NK-92 (cell line): ENCODE data around the gene PRRT4.

Source experiments
- DNase-seq: peaks from one replicate; lab custom pipeline; 2025; ENCODE audit not compliant: unreplicated experiment; lab: John Stamatoyannopoulos, UW

Gene PRRT4

DNA sequence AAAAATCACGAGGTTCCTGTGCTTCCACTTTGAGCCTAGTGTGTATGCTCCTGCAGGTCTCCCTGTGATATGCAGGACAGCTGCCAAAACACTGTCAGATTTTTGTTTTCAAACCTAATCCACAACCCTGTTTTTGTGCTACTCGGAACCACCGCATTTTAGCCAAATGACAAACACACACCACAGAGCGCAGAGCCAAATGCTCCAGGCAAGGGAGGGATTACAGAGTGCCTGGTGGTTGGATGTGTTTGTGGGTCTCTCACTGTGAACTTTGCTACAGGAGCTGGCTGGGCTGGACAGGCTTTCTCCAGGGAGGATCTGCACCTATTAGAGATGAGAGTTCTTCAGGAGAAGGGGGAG lies 12.0 kb downstream of the PRRT4 start:
- no peak for DNase-seq

DNA sequence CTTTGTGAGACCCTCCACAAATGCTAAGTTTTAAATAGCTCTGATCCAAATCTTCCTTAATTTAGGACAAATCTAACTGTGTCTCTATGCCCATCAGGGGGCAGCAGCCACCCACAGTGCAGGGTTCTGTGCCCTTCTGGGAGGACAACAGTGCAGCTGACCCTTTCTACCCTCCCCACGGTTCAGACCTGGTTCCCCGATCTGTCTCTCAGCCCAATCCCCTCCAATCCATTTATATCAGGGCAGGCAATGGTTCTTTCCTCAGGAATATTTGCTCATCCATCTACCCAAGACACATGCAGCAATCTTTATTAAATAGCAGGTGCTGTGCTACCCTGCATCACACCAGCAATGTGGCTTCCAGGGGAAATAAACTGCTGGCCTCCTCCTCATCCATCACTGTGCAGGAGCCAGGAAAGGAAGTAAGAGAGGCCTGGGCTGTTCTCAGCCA lies 13.8 kb downstream of the PRRT4 start:
- no peak for DNase-seq

DNA sequence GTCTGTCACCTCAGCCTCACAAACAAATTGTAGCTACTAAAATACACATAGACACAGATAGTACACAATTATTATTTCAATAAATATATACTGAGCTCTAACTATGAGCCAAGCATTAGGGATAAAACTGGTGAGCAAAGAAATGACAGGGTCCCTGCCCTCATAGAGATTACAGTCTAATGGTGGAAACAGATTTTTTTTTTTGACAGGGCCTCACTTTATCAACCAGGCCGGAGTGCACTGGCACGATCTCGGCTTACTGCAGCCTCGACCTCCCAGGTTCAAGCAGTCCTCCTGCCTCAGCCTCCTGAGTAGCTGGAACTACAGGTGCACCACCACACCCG lies 17.1 kb downstream of the PRRT4 start:
- DNase-seq, result no peak

DNA sequence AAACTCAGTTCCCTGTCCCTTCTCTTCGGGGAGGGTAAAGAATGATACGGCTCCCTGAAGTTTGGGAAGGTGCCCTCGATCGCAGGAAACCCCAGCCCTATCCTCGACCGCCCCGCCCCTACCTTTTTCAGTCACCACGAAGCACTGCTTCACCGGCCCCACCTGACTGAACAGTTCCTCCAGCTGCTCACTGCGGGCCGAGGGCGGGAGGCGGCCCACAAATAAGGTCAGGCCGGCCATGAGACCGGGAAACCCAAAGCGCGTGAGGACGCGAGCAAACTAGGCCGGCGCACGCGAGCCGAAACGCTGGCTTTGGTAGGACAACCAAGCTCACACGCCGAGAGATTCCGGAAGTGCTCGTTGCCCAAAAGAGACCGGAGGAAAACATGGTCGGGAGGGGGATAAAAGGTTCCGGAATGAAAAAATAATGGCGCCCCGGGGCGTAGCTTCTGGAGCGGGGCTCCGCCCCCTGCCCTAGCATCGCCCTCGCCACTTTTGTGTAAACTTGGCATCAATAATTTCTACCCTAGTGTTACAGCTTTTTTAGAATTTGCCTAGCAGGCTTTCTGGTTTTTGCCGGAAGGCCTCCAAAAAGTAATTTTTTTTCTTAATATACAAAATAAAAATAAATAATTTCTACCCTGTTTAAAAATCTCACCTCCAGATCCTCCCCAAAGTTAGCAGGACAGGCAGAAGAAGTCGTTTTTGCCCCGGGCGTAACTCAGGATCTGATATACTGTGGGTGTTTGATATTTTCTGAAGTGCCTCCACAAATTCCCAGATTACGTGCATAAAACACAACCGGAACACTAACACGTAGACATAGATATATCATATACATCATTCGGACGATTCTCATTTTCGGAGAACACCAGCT lies 17.7 kb downstream of the PRRT4 start, which contains the start of gene RBM28:
Gene RBM28 (minus strand): TSS at position 355 of the 877 bp plus-strand sequence. CDS start 115 bp downstream, at position 240.
- DNase-seq, result no peak

DNA sequence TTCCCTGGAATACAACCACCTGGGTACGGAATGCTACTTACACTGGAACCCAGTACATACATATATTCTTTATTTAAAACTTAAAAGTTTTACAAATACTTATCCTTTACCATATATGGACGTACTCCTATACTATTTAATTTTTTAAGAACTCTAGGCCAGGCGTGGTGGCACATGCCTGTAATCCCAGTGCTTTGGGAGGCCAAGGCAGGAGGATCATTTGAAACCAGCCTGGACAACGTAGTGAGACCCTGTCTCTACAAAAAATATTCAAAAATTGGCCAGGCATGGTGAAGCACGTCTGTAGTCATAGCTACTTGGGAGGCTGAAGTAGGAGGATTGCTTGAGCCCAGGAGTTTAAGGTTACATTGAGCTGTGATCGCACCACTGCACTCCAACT lies 19.8 kb downstream of the PRRT4 start:
- DNase-seq, result no peak

DNA sequence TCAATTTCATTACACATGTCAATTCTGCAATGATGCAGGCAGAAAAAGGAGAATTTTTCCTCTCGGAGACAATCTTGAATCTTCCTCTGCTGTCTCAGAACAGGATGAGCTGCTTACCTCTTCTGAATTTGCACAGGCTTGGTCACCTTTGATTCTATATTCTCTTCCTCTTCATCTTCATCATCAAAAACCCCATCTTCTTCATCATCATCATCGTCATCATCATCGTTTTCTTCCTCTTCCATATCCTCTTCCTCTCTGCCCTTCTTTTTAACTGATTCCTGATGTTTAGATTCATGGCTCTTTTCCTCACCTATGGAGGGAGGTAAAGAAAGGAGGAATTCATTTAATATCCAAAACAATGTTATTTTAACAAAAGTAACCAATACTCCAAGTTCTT lies 25.8 kb downstream of the PRRT4 start:
- DNase-seq, result no peak

DNA sequence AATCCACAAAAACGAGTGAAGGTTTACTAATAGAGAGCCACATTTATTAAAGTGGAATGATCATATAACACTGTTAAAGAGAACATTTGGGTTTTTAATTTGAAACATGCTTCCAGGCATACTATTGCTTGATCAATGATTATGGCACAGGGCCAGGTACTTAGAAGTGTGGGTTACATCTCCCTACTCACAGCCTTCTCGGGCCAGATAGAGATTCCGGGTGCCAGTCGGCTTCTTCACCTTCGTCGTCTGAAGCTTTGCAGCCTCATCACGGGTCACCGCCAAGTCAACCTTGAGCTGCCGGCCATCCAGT lies 37.2 kb downstream of the PRRT4 start:
- no peak for DNase-seq

DNA sequence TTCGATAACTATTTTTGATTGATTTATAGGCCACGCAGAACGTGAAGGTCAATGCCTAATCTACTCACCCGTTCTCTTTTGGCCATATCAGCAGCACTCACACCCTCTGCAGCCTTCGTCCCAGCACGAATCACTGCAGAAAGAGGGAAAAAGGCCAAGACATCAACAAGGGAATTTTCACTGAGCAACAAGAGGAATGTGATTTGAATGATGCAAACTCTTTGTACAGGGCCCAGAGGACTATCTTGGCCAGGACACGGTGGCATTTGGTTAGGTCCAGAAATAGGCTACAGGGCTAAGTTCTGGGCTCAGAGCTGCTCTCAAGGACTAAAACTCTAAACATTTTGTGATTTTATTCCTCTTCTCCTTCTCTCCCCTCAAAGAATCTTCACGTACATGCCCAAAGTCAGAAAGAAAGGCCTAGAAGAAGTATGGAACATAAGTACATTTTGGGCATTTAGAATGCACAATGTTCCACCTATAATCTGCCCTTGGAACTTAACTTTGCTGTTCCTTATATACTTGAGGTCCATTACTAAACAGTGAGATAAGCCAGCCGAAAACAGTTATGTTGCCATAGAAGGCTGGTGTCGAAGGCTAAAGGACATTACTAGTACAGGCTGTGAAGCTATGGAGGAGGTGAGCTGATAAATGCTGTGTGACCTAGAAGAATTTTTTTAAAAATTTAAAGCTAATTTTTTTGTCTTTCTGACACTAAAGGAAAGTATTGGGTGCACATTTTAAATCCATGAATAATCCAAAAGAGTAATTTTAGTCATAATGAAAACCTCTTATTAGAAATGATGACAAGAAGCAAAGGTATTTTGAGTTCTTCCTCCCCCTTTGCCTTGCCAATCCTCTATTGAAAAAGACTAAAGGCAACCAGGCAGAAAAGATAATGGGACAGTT lies 37.8 kb downstream of the PRRT4 start:
- DNase-seq, result no peak

DNA sequence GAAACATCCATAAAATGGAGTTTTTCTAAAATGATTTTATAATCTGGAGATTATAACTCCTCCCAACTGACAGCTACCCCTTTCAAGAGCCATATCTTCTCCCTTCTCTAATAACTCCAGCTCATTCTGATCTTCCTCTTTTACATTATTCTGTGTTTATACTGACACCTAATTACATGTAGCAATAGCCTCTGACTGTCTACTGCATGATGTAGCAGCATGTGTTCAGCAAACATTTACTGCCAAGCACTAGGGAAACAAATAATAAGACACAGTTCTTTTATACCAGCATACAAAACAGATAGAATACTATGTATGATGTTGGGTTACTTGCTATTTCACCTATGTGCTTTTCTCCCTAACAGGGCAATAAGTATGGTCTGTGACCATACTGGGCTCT lies 38.5 kb downstream of the PRRT4 start:
- DNase-seq, result no peak

DNA sequence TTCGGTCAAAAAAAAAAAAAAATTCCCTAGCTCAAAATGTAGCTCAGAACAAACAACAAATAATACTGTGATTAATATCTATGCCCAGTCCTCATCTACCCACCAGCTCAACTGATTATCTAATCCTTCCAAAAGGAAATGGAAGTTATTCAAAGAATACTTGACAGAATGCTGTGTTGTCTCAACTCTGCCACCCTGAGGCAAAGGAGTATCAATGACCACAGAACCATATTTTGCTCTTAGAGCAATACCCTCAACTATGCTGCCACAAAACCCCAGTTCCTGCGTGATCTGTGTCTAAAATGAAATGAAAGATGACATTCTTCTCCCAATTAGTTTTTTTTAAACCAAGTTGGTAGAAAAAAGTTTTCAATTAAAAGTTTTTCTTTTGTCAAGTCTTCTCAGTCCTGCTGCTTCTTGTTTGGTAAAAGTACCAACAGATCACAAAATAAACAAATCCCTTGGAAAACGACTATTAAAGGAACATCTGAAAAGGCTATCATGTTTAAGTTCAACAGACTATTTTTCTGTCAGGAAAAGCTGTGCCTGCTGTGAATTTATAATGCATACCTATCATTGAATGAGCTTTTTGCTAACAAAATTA lies 39.3 kb downstream of the PRRT4 start:
- DNase-seq, result no peak

DNA sequence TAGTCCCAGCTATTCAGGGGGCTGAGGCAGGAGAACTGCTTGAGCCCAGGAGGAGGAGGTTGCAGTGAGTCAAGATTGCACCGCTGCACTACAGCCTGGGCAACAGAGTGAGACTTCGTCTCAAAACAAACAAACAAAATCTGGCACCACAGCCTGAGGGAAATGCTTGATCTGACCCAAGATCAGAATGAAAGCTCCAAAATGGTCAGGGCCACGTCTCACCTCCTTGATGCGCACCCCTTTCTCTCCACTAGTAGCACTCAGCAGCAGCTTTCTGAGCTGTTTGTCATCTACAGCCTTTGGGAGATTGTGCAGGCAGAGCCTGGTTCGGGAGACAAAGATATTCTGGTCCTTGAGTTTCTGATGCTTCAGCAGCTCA lies 40.5 kb downstream of the PRRT4 start:
- DNase-seq, result no peak

DNA sequence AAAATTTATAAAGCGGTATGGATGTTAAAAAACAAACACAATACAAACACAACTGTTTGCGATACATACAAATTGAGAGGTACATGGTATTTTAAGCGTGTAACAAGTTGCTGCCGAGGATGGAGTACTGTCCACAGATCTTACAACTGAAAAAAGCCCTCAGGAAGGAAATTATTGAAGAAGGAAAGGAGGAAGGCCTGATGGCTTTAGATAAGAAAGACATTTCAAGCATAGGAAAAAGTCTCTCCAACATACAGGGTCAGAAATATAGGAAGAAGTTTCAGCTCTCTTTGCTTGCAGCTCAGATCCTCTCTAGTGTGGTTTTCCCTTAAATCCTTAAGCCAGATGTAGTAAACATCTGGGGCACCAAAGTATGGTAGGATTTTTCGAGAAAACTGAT lies 42.8 kb downstream of the PRRT4 start:
- DNase-seq, result no peak

DNA sequence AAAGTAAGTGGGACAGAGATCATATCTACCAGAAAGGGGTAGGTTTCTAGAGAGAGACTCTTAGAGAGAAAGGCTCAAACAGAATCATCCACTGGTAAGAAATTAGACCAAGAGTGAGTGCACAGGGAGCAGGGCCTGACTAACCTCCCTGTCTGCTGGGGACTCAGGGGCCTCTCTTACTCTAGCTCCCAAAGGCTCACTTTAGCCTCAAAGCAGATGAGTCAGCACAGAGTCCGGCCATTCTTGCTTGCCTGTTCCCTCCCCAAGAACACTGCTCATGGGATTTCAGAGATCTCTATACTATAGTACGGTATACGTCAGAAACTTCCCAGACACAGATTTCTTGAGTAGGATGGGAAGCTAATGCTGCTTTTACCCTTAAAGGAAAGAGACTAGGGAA lies 50.5 kb downstream of the PRRT4 start:
- no peak for DNase-seq

DNA sequence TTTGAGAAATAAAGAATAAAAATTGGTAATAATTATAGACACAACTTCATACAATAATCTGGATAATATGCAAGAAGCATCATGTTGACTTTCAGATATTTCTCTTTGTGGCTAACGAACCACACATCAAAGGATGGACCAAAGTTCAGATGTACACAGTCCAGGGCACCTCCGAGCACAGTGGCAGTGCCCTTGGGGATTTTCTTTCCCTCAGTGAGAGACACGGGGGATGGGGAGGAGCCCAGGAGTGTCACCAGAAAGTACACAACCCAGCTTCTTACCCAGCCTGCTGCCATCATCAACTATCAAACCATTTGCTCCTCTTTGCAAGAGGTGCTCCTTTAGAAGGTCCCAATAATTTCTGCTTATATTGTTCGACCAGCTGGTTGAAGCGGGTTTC lies 51.0 kb downstream of the PRRT4 start:
- no peak for DNase-seq

DNA sequence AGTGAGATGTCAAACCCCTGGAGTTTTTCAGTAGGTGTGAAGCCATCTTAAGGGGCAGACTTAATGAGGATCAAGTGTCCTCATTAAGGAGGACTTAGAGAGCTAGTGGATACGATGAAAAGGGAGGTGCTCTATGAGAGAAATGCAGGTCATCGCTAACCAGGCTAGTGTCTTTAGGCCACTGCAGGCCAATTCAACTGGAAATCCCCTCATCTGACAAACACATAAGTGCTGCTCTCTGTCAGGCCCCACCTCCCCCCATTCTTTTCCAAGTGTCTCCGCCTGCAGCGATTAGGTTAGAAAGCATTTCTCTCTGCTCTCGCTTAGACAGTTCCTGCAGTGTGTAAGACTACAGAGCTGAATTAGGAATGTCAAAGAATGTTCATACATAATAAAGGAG lies 51.5 kb downstream of the PRRT4 start:
- DNase-seq, result no peak

DNA sequence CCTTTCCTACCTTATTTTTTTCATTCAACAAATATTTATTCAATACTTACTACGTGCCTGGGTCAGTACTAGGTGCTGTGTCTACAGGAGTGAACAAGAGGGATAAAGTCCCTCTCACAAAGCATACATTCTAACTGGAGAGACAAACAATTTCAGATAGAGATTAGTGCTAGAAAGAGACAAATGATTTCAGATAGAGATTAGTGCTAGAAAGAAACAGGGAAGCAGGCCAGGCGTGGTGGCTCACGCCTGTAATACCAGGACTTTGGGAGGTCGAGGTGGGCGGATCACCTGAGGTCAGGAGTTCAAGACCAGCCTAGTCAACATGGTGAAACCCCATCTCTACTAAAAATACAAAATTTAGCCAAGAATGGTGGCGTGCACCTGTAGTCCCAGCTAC lies 52.4 kb downstream of the PRRT4 start:
- no peak for DNase-seq

DNA sequence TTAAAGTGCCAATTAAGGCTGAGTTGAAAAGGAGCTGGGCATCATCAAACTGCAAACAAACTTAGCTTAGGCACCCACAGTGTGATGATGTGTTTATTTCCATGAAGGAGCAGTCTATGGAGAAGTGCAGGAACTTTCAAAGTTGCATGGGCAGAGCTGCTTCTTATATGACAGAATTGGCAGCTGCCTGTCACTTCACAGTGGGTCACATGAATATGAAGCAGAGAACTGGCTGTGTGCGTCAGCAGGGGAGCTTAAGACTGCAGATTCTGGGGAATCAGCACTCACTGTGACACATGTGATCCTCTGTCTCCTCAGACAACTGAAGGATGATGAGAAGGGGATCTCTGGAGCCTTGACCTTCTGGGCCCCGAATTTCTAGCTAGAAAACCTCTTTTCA lies 54.4 kb downstream of the PRRT4 start:
- no peak for DNase-seq

DNA sequence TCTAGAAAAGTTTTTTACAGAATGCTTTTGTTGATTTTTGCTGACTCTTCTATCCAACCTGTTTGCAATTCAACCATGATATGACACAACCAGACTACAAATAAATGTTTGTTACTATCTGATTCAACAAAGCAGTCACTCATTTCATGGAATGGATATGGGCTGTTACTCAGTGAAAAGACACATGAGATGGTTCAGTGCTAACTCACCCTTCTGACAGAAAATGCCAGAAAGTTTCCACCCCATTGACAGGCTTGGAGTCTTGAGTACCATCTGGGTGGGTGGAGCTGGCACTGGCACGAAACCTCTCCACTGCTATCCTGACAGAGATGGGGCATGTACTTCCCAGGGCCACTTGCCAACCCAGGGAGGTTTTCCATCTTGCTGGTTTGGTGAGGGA lies 57.3 kb downstream of the PRRT4 start:
- DNase-seq, result no peak

DNA sequence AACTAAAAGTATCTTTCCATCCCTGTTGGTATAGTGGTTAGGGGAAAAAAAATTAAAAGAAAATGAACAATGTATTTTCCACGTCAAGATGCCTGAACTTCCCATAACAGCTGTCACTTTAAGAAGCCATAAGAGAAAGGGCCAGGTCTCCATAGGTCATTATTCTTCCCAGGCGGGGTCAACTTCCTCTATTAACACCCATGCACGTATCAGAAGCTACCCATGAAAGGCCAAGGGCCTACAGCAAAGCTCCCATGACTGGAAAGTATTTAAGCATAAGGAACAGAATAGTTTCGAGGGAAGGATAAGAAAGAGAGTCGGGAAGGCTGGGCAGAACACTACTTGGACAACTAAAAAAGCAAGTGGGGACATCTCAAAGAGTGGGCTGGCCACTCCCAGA lies 57.8 kb downstream of the PRRT4 start:
- DNase-seq, result no peak

DNA sequence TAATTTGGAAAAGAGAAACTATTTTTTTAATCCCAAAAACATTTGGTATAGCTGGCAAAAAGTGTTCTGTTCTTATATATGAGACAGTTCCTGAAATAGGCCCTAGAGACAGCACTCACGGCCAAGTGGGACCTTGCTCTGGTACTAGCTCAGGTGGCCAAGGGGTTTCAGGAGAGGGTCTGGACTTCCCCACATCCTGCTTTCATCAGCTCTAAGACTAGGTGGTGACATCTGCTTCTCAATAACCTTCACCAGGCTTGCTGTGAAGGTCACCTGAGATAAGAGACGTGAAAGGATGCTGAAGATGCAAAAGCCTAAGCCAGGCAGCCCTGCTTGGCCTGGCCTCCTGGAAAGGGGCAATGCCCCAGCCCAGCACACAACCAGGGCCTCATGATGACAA lies 58.4 kb downstream of the PRRT4 start:
- no peak for DNase-seq

DNA sequence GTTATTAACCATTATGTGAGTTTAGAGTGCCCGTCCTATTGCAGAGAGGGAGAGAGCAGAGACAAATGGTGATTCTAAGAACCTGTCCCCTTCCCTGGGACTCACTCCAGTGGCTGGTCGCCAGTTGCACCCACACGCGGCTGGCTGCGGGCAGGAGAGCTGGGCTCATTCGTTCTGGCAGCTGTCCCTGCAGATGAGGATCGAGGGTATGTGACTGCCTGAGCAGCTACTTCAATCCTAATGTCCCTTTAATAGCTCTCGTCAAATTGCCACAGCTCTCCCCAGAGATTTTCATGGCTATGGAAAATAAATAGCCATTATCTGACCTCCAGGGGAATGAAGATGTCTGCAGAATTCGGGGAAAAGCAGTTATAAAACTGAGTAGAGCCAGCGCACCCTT lies 59.4 kb downstream of the PRRT4 start:
- no peak for DNase-seq
